ENCODE measurements around the gene ANKFY1.

GRCh38 chr17:4118015-4118743 lies 145.6 kb downstream of the ANKFY1 start:
- no peak for TF ChIP-seq YY1 (IDR thresholded peaks at IDR 0.05; ENCODE audit: extremely low read depth, insufficient replicate concordance, low read depth, low read length)
- TF ChIP-seq CTCF (IDR thresholded peaks at IDR 0.05 in 2 of 3, conservative IDR thresholded peaks at IDR 0.05 in 1 of 3; ENCODE audit: borderline replicate concordance in 1 of 3, insufficient read depth in 1 of 3, low read depth in 2 of 3, low read length in 2 of 3): no peak
- no peak for TF ChIP-seq POLR2A (IDR thresholded peaks at IDR 0.05; ENCODE audit: borderline replicate concordance, extremely low read depth, insufficient read depth, insufficient read length)
- TF ChIP-seq ATF3 (IDR thresholded peaks at IDR 0.05): no peak
- TF ChIP-seq EZH2 (IDR thresholded peaks at IDR 0.05): no peak
- TF ChIP-seq SRF (IDR thresholded peaks at IDR 0.05; ENCODE audit: low read depth): no peak

All from HCT116 (cell line).